ENCODE data around the gene CBR1.

The CBR1 gene

DNA sequence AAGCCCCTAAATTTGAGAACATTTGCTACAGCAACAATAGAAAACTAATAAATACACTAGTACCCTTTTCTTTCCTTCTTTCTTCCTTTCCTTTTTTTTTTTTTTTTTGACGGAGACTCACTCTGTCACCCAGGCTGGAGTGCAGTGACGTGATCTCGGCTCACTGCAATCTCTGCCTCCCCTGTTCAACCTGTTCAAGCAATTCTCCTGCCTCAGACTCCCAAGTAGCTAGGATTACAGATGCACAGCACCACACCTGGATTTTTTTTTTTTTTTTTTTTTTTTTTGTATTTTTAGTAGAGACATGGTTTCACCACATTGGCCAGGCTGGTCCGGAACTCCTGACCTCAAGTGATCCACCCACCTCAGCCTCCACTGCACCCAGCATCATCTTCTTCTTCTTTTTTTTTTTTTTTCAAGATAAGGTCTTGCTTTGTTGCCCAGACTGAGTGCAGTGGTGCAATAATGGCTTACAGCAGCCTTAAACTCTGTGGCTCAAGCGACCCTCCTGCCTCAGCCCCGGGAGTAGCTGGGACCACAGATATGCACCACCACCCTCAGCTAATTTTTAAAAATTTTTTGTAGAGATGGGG is 45.4 kb downstream of the CBR1 start:
- Histone ChIP-seq H3K36me3 (no peaks in the 10 kb centered on the region), H3K4me3 (ENCODE audit: low read depth, low read length) (no peak overlapping the region), H3K27me3 (ENCODE audit: insufficient read depth, low read depth, severe bottlenecking) (no peaks in the 10 kb centered on the region), H3K9me3 (ENCODE audit: severe bottlenecking) (peaks cover 12% of the 10 kb centered on the region), H3K27ac (no peak overlapping the region)
- DNase-seq = no peak
- TF ChIP-seq, protein P1, sequence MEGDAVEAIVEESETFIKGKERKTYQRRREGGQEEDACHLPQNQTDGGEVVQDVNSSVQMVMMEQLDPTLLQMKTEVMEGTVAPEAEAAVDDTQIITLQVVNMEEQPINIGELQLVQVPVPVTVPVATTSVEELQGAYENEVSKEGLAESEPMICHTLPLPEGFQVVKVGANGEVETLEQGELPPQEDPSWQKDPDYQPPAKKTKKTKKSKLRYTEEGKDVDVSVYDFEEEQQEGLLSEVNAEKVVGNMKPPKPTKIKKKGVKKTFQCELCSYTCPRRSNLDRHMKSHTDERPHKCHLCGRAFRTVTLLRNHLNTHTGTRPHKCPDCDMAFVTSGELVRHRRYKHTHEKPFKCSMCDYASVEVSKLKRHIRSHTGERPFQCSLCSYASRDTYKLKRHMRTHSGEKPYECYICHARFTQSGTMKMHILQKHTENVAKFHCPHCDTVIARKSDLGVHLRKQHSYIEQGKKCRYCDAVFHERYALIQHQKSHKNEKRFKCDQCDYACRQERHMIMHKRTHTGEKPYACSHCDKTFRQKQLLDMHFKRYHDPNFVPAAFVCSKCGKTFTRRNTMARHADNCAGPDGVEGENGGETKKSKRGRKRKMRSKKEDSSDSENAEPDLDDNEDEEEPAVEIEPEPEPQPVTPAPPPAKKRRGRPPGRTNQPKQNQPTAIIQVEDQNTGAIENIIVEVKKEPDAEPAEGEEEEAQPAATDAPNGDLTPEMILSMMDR (IDR thresholded peaks at IDR 0.05; ENCODE audit: low read depth, low read length) = no peak

DNA sequence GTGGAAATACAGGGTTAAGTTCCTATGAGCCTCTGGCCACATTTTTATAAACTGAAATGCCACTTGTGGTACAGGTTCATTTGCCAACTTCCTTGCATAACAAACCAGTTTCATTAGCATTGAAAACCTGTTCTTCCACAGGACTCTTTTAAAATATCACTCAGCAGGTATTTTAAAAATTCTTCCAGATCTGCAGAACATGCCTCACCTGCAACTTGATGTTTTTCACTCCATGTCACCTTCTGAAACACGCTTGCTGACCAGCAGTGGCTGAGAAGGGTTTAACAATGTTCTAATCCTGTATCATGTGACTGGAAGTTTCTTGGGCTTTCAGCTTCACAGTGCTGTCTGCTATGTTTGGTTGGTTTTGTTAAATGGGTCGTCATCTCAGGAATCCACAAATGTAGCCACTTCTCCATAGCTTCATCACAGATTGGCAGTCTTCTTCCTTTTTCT is 47.5 kb downstream of the CBR1 start:
- no peak overlapping the region for H3K4me3 ChIP-seq (ENCODE audit: low read depth, low read length)
- TF ChIP-seq, protein P1 (IDR thresholded peaks at IDR 0.05; ENCODE audit: low read depth, low read length) = no peak

DNA sequence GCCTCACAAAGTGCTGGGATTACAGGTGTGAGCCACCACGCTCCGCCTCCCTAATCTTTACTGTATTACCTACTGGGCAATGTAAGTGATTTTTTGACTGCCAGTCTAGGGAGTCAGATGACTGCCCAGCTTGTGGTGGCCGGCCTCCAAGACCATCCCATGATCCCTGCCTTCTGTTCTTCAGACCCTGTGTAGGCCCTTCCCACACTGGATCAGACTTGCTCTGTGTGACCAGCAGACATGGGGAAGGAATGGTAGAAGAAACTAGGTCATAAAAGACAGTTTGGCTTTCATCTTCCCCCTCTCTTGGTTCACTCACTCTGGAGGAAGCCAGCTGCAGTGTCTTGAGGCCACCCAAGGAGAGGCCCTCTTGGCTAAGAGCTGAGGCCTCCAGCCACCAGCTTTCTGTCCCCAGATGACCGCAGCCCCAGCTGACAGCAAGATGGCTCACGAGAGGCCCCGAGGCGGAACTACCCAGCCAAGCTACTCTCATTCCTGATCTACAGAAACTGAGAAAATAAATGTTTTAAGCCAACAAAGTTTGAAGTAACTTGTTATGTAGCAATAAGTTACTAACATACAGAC is 50.6 kb downstream of the CBR1 start:
- Histone ChIP-seq H3K27me3 (ENCODE audit: insufficient read depth, low read depth, severe bottlenecking) (no peaks in the 10 kb centered on the region), H3K9me3 (ENCODE audit: severe bottlenecking) (peaks cover 10% of the 10 kb centered on the region), H3K4me3 (ENCODE audit: low read depth, low read length) (no peak overlapping the region), H3K27ac (no peak overlapping the region), H3K36me3 (no peaks in the 10 kb centered on the region)
- TF ChIP-seq, protein P1 (IDR thresholded peaks at IDR 0.05; ENCODE audit: low read depth, low read length) = no peak
- DNase-seq = peak; percentile 42

More for the DNA sequence above, 47.5 kb downstream of the CBR1 start:
- no peak overlapping the region for H3K27ac ChIP-seq
- no peaks in the 10 kb centered on the region for H3K27me3 ChIP-seq (ENCODE audit: insufficient read depth, low read depth, severe bottlenecking)
- H3K36me3 ChIP-seq = no peaks in the 10 kb centered on the region
- no peak for DNase-seq
- peaks cover 10% of the 10 kb centered on the region for H3K9me3 ChIP-seq (ENCODE audit: severe bottlenecking)

All from WERI-Rb-1 (cell line).